Measurements from ENCODE around the gene TMEM106A.

GRCh38 chr17:43193251-43193650 lies 18.4 kb upstream of the TMEM106A start:
- TF ChIP-seq CTCF (IDR thresholded peaks at IDR 0.05) (no peak), POLR2A (IDR thresholded peaks at IDR 0.05) (no peak), POLR2AphosphoS5 (IDR thresholded peaks at IDR 0.05) (no peak), EP300 (IDR thresholded peaks at IDR 0.05) (no peak)

All from stomach (tissue), 4 donors.